Progenitor cell of endocrine pancreas (in vitro differentiated cells): ENCODE measurements around the gene RUNDC1. TPM values are rescaled to one million over a fixed set of nuclear protein-coding genes. Genes with fewer than 3 reads are reported as not detected.
A peak's percentile ranks its signal among the peaks of the same experiment; 100 is the strongest.

ENCODE experiments used
- DNase-seq: peaks from one replicate; pipeline ENCODE4 v3.0.0; 2021; ENCODE audit warnings: low spot score; ENCODE audit not compliant: unreplicated experiment
- H3K27ac Mint-ChIP-seq: 2 replicates; pipeline ENCODE4 v1.8.0; 2021; ENCODE audit warnings: mild to moderate bottlenecking, moderate library complexity, mixed read lengths
- H3K27me3 Mint-ChIP-seq: 2 replicates; pipeline ENCODE4 v1.8.0; 2021; ENCODE audit warnings: mixed read lengths
- H3K36me3 Mint-ChIP-seq: 2 replicates; pipeline ENCODE4 v1.8.0; 2022; ENCODE audit warnings: mixed read lengths; ENCODE audit not compliant: insufficient read depth
- H3K4me1 Mint-ChIP-seq: 2 replicates; pipeline ENCODE4 v1.8.0; 2021; ENCODE audit warnings: low read depth, mixed read lengths
- H3K4me3 Mint-ChIP-seq: 2 replicates; pipeline ENCODE4 v1.8.0; 2021; ENCODE audit warnings: low read depth, mild to moderate bottlenecking, moderate library complexity, mixed read lengths
- H3K9me3 Mint-ChIP-seq: 2 replicates; pipeline ENCODE4 v1.8.0; 2021; ENCODE audit warnings: low read depth, mixed read lengths
- total RNA-seq: library from RNA; stranded (reverse); gene quantifications from 2 replicates; pipeline ENCODE4 v1.2.1, GENCODE V29; 2021
- TF ChIP-seq, protein P1 (sequence below): fragments of 200-600 bp; sonication (generic); IDR thresholded peaks from one replicate; pipeline ENCODE4 v1.5.0; 2021; ENCODE audit warnings: antibody characterized with exemption, mild to moderate bottlenecking; ENCODE audit not compliant: unreplicated experiment

RUNDC1 gene
- total RNA-seq, 1 donor from 2014 or later: 22.6 TPM

DNA sequence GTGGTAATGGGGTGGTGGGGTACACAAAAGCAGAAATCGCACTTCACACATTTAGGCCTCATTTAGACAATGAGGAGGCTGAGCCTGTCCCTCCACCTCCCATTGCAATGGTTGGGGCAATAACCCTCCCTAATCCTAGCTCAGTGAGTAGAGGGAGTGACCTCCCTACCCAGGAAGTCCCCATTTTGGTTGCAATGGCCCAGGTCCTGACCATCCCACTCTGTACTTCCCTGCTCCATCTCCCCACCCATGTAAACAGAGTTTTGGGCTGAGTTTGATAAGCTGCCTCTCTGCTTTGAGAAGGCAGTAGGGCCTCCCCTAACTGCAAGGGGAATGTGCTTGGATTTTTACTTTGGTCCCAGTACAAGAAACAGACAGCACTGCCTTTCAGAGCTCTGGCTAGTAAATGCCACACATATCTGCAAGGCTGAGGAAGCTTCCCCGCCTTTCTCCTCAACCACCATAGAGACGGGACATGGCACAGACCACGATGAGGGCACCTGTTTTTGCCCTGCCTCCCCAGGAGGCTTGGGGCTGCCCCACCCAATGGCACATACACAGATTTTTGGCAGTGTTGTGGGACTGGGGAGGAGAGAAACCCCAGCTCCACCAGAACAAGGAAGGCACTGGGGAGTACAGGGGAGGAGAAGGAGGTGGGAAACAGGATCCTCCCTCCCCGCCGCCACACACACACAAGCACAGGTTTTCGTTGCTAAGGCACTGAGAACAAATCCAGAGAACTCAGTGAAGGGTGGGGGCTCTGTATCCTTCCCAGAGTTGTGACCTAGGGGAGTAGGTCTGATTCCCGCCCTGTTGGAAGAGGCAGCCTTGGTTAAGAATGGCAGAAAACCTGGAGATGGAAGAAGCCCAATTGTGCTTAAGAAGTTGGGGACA is 34.5 kb downstream of the RUNDC1 start:
- Mint-ChIP-seq H3K27ac (peak overlapping the region; percentile 92), H3K4me1 (peaks cover 21% of the 10 kb centered on the region), H3K4me3 (no peak overlapping the region), H3K9me3 (no peaks in the 10 kb centered on the region), H3K36me3 (peaks cover 14% of the 10 kb centered on the region), H3K27me3 (no peaks in the 10 kb centered on the region)
- TF ChIP-seq, protein P1, sequence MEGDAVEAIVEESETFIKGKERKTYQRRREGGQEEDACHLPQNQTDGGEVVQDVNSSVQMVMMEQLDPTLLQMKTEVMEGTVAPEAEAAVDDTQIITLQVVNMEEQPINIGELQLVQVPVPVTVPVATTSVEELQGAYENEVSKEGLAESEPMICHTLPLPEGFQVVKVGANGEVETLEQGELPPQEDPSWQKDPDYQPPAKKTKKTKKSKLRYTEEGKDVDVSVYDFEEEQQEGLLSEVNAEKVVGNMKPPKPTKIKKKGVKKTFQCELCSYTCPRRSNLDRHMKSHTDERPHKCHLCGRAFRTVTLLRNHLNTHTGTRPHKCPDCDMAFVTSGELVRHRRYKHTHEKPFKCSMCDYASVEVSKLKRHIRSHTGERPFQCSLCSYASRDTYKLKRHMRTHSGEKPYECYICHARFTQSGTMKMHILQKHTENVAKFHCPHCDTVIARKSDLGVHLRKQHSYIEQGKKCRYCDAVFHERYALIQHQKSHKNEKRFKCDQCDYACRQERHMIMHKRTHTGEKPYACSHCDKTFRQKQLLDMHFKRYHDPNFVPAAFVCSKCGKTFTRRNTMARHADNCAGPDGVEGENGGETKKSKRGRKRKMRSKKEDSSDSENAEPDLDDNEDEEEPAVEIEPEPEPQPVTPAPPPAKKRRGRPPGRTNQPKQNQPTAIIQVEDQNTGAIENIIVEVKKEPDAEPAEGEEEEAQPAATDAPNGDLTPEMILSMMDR: no peak
- no peak for DNase-seq

DNA sequence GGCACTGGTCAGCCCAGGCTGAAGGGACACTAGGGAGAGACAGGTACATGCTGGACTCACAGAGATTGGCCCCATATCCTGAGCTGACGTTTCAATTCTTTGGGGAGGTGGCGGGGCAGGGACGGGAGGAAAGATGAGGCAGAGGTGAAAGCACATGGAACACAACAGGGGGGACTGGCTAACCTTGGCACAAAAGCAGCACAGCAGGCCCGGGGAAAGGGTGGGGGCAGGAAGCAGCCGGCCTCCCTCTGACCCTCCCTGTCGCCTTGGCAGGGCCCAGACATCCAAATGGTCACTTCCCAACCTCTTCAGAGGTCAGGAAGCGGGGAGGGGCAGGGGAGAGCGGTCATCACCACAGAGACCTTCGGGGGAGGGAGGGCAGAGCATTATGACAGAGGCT is 35.2 kb downstream of the RUNDC1 start:
- Mint-ChIP-seq H3K4me1 (peaks cover 26% of the 10 kb centered on the region), H3K36me3 (peaks cover 14% of the 10 kb centered on the region), H3K27ac (no peak overlapping the region), H3K9me3 (no peaks in the 10 kb centered on the region), H3K27me3 (no peaks in the 10 kb centered on the region), H3K4me3 (no peak overlapping the region)
- no peak for DNase-seq
- TF ChIP-seq, protein P1: no peak

DNA sequence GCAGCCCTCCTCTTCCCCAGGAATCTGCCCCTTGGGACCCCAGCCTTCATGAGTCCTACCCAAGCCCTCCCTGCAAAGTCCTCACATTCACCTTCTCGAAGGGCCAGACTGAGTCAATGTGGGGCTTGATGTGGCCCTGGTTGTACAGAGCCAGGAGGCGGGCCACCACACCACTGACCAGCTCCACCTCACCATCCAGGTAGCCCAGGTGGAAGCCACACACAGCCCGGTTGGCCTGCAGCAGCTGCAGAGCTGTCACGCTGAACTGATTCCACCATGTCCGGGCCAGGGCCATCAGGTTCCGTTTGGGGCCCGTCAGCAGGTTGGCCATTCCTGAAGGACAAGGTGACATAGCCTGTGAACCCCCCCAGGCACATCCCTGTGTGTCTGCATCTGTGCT is 35.9 kb downstream of the RUNDC1 start:
- H3K4me3 Mint-ChIP-seq: no peak overlapping the region
- TF ChIP-seq, protein P1: no peak
- no peaks in the 10 kb centered on the region for H3K9me3 Mint-ChIP-seq
- no peaks in the 10 kb centered on the region for H3K27me3 Mint-ChIP-seq
- H3K4me1 Mint-ChIP-seq: peaks cover 30% of the 10 kb centered on the region
- DNase-seq: no peak
- H3K27ac Mint-ChIP-seq: no peak overlapping the region
- peaks cover 14% of the 10 kb centered on the region for H3K36me3 Mint-ChIP-seq

DNA sequence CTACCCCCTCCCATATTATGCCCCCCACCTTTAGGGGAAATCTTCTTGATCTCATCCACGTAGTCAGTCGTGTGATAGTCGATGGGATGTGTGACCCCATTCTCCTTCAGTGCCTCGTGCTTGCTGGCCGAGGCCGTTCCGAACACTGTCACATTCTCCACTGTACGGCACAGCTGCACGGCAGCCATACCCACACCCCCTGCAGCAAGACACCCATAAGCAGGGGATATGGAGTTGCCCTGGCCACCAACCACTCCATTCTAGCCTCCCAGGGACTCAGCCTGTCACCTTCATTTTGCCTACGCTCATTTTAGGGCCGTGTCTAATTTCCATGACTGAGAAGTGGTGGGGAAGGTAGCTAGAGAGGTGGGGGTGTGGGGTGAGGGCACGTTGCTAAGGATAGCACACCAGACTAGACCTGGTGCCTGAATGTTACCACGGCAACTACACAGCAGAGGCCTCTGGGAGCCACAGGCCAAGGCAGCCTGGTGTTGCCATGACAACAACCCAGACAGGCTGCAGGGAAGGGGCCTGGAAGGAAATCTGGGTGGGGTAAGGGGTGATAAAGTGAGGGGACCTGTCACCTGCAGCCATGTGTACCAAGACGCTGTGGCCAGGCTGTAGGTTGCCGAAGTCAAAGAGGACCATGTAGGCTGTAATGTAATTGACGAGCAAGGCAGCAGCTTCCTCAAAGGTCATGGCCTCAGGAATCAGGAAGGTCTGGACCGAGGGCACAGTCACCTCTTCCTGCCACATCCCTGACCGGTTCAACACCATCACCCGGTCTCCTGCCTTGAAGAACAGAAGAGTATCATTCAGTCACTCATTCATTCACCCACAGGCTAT is 37.9 kb downstream of the RUNDC1 start:
- no peak for DNase-seq
- H3K4me3 Mint-ChIP-seq: no peak overlapping the region
- TF ChIP-seq, protein P1: no peak
- H3K27ac Mint-ChIP-seq: no peak overlapping the region
- peaks cover 28% of the 10 kb centered on the region for H3K4me1 Mint-ChIP-seq
- no peaks in the 10 kb centered on the region for H3K27me3 Mint-ChIP-seq
- H3K9me3 Mint-ChIP-seq: no peaks in the 10 kb centered on the region
- peaks cover 14% of the 10 kb centered on the region for H3K36me3 Mint-ChIP-seq

DNA sequence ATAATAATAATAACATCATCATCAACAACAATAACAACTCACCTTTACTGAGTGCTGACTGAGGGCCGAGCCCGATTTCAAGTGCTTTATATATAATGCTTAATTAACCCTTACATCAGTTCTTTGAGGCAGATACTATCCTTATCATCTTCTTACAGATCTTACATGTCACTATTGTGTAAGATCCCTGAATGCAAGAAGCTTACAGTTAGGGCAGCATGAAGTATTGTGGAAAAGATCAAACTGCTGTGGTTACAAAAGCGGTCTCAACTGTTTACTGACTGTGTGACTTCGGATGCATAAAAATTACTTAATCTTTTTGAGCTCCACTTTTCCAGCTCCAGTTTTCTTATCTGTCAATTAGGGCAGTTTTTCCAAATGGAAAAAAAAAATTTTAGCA is 38.6 kb downstream of the RUNDC1 start:
- Mint-ChIP-seq H3K4me3 (no peak overlapping the region), H3K27me3 (no peaks in the 10 kb centered on the region), H3K9me3 (no peaks in the 10 kb centered on the region), H3K4me1 (peaks cover 28% of the 10 kb centered on the region), H3K27ac (no peak overlapping the region), H3K36me3 (peaks cover 14% of the 10 kb centered on the region)
- TF ChIP-seq, protein P1: no peak
- no peak for DNase-seq
